Measurements from ENCODE around the gene HOATZ.

The HOATZ gene

DNA sequence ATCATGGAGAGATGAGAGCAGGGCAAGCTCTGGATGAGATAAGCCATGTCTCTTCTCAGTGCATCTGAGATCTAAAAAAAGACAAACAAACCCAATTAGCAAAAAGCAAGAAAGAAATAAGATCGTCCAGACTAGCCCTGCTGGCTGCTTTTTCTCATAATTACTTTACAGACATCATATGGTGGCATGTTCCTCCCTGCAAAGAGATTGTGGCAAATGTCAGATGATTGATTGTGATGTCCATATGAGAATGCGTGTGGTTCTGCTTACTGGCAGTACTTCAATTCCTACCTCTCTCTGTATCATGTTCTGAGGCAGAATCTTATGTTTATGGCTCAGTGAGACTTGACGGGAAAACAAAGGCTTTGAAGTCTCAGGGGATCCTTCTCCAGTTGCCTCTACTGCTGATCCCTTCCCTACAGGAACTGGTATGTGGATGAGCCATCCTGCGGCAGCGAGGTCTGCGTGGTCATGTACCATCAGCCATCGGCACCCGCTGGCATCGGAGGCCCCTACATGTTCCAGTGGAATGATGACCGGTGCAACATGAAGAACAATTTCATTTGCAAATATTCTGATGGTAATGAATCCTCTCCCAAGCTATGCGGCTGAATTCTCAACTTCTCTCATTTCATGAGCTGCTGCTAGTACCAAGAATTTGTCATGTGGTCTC lies 34.8 kb downstream of the HOATZ start:
- no peak for DNase-seq (ENCODE audit: low read depth, low spot score)

DNA sequence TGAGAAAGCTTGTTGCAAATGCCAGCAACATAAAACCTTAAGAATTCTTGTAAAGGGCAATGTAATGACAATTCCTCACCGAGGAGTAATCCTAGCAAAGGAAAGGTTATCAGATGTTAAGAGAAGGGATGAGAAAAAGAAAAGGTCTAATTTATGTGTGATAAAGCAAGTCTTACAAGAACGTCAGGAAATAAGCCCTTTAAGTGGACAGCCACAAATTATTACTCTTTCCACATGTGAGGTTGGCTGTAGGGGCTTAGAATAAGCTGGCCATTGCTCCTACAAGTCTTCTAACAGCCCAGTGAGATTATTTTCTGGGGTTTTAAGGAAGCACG lies 35.3 kb downstream of the HOATZ start:
- DNase-seq (ENCODE audit: low read depth, low spot score) = no peak

DNA sequence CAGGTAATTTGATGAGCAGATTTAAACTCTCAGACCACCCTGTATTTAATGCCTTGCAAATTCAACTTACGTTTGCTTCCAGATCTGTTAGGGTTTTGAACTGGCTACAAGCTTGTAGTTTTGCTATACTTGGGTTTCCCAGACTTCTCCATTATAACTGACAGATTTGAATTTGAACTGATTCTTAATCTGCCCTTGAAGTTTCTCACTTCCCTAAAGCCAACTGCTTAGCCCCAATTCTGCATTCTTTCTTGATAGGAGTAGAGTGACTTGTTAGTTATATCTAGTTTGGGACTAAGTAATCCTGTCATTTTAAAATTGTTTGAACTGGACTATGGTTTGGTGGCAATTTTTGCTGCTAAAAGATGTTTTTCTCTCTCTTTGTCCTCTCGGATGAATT lies 35.7 kb downstream of the HOATZ start:
- no peak for DNase-seq (ENCODE audit: low read depth, low spot score)

DNA sequence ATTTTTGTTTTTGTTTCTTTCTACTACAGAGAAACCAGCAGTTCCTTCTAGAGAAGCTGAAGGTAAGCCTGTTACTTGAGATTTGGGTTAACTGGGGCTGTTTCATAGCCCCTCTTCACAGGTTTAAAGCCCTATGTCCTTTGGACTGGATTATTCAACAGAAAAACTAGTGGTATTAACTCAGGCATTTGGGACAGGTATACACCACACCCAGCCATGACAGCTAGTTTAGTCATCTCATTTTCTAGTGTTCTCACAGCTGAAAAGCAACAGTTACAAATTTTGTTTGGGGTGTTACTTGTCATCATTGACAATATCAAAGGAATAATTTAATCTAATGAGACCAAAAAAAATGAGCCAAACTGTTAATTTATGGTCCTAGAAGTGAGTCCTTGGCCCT lies 40.0 kb downstream of the HOATZ start:
- no peak for DNase-seq (ENCODE audit: low read depth, low spot score)

DNA sequence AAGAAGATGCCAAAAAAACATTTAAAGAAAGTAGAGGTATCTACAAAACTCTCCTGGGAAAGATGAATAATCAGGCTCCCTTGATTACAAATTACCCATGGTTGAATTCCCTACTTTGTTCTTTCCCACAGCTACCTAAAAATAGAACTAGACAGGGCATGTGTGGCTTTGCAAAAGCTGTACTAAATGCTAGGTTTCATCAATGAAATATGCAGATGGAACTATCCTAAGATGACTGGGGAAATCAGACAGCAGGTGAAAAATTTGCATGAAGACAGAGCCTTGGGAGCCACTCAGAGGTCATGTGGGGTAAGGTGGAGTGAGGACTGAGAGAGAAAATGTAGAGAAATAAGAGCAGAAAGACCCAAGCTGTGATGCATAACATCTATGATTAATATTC lies 40.7 kb downstream of the HOATZ start:
- DNase-seq (ENCODE audit: low read depth, low spot score) = no peak

DNA sequence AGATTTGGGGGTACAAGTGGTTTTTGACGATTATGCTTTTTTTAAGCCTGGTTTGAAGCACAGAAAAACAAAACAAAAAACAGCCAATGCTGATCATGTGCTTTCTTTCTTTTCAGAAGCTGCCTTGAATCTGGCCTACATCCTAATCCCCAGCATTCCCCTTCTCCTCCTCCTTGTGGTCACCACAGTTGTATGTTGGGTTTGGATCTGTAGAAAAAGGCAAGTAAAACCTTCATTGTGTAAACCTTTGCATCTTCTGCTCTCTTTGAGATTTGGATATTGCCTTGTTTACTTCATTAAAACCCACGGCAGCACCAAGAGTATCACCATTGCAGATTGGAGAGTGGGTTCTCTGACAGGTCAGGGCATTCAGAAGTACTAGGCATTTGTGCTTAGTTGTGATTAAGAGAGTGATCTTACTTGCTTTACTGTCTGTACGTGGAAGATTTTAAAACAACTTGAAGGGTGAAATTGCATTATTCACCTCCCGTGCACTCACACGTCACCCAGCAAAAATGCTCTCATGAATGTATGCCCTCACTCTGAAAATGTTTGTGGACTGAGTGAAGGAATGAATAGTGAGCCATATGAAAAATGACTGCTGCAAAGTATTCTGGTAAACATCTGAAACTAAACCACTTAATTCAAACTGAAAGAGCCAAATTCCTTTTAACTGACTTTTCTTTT lies 43.0 kb downstream of the HOATZ start:
- no peak for DNase-seq (ENCODE audit: low read depth, low spot score)

DNA sequence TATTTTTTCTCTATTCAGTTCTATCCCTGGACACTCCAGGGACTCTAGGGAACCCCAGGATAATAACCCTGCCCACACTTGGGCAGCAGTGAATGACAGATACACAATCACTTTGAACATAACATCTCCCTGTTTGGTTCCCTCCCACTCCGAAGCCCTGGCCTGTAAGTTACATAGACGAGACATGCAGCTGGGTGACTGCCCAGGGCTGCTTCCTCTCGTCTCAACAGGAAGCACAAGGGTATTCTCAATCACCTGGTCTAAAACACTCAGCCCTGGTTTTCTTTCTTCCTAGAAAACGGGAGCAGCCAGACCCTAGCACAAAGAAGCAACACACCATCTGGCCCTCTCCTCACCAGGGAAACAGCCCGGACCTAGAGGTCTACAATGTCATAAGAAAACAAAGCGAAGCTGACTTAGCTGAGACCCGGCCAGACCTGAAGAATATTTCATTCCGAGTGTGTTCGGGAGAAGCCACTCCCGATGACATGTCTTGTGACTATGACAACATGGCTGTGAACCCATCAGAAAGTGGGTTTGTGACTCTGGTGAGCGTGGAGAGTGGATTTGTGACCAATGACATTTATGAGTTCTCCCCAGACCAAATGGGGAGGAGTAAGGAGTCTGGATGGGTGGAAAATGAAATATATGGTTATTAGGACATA lies 45.4 kb downstream of the HOATZ start:
- DNase-seq (ENCODE audit: low read depth, low spot score) = no peak

DNA sequence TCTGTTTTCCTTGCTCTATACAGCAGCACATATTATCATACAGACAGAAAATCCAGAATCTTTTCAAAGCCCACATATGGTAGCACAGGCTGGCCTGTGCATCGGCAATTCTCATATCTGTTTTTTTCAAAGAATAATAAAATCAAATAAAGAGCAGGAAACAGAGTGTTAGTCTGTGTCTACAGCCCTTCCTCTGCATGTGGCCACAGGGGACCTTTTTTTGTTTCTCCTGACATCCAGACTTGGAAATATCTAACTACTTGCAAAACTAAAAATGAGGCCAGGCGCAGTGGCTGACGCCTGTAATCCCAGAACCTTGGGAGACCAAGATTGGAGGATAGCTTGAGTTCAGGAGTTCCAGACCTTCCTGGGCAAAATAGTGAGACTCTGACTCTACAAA lies 46.2 kb downstream of the HOATZ start:
- DNase-seq (ENCODE audit: low read depth, low spot score) = no peak

DNA sequence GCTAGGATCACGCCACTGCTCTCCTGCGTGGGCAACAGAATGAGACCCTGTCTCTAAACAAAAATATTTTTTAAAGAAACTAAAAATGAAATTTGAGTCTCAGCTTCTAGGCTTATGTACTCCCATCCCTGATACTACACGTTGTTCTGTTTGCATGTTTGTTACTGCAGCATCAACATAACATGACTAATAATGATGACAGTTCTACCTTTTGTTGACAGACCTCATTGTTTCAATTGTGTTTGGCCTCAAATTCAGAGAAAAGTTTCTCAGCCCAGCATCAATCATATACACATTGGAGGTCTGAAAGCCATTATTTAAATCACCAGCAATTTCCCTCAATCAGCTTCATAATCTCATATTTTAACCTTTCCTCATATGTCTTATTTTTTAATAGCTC lies 46.7 kb downstream of the HOATZ start:
- DNase-seq (ENCODE audit: low read depth, low spot score) = no peak

DNA sequence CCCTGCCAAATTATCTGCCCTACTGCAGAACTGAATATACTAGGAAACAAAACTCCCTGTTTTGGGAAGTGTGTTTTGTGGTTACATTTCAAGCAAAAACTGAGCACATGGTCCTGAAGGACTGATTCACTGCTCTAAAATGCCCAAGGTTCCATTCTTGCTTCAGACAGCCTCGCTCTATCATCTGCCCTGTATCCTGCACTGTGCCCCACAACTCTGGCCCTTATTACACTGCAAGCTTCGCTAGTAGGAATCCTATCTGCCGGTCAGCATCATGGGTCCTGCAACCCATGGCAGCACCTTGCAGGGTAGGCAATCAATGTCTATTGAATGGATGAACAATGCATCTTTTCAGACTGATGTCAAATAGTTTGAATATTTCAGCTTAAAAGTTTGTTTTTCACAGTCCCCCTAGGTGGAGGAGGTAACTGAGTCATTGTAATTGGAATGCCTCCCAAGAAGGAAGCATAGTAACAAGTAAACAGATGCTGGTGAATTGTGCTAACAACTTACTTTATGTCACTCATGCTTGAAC lies 47.3 kb downstream of the HOATZ start:
- no peak for DNase-seq (ENCODE audit: low read depth, low spot score)

DNA sequence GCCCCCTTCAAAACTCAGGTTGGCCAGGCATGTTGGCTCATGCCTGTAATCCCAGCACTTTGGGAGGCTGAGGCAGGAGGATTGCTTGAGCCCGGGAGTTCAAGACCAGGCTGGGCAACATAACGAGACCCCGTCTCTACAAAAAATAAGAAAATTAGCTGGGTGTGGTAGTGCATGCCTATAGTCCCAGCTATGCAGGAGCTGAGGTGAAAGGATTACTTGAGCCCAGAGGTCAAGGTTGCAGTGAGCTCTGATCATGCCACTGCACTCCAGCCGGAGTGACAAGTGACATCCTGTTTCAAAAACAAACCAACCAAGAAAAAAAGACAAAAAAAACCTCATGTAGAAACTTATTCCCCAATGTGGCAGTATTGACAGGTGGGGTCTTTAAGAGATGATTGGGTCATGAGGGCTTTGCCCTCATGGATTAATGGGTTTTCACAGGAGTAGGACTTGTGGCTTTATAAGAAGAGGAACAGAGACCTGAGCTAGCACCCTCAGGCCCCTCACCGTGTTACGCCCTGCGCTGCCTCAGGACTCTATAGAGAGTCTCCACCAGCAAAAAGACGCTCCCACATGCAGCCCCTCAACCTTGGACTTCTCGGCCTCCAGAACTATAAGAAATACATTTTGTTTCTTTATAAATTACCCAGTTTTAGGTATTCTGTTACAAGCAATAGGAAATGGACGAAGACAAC lies 48.3 kb downstream of the HOATZ start:
- no peak for DNase-seq (ENCODE audit: low read depth, low spot score)

DNA sequence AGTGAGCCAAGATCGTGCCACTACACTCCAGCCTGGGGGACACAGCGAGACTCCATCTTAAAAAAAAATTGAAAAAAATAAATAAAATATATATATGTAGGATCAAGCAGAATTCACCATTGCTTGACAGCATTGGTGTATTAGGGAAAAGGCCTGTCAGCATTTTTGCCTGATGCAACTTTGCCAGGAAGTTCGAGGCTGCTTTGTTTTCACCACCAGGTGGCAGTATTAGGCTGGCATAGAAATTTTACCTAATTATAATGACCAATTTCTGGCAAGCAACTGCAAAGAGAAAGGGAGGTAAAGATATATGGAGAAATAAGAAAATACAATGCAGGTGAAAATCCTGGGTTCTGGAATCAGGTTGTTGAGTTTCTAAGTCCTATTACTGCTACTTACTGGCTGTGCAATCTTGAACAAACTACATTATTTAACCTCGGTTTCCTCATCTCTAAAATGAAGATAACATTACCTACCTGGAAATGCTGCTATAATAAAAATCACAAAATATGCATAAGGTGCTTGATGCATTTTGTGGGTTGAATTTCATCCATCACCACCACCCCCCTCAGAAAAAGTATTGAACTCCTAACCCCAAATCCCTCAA lies 50.6 kb downstream of the HOATZ start:
- no peak for DNase-seq (ENCODE audit: low read depth, low spot score)

DNA sequence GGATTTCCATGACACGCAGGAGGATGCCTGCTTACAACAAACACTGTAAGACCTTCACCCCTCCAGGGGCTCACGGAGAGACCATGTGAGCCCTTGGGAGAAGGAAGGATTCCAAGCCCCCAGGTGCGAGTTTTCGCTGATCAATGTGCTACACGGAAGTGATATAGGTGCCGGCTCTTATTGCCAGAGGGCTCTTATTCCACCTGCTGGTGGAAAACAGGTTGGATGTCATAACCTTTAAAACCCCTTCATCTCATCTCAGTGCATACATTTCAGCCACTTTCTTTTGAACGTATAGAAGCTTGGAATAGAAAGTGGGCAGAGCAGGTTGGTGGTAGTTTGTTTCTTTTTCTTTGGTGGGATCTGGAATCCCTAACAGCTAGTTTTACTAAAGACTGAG lies 51.7 kb downstream of the HOATZ start:
- no peak for DNase-seq (ENCODE audit: low read depth, low spot score)

DNA sequence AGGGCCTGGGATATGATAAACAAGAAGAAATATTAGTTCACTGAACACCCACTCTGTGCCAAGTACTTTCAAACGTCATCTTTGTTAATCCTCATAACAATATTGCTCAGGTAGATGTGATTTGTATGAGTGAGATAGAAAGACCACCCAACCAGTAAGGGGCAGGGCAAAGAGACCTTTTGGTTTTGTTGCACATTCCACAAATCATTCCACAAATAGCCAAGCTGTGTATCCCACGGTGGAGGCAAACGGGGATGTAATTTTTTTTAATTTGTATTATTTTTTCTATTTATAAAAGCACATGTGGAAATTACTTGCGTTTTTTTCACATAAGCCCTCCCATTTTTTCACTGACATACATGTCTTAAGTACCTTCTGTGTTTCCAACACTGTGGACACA lies 54.9 kb downstream of the HOATZ start:
- DNase-seq (ENCODE audit: low read depth, low spot score) = no peak

DNA sequence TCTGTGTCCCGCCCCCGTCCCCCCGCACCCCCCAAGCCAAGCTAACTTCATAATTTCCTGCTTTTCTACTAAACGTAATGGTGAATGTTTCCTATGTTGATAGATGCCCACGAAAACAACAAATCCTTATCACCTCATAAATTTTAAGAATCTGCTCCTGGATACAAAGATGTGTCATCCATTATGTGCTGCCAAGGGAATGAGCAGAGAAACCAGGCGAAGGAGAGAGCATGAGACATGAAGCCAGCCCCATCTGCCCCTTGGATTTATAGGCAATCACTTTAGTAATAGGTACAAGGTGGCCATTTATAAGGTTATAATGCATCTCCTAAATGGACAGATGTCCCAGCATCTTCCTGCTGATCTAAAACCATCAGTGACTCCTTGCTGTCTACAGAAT lies 56.2 kb downstream of the HOATZ start:
- DNase-seq (ENCODE audit: low read depth, low spot score) = no peak

DNA sequence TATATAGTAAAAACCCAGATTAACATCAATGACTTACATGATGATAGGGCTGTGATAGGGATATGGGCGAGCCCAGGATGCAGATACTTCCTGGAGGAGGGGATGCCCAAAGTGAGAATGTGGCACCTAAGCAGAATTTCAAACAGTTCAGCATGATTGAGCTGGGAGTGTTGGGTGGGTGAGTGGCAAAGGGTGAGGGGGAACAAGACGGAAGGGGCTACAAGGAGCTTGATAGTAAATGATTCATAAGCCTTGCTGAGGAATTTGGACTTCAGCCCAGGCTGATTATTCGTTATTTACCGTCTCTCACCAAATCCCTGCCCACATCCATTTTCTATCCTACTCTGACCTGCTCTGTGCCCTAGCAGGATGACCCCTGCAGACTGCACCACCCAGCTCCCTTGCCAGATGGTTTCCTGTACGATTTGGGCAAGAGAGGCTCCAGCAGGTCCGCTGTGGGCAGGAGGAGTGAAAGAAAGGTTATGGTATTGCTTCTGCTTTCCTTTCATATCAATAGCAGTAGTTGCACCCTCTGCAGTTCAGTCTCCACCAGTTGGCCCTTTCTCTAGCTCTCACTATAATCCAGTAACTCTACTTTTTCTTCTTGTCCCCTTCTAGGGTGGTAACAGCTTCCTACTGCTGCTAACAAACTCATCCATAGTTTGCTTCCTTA lies 57.4 kb downstream of the HOATZ start:
- no peak for DNase-seq (ENCODE audit: low read depth, low spot score)

DNA sequence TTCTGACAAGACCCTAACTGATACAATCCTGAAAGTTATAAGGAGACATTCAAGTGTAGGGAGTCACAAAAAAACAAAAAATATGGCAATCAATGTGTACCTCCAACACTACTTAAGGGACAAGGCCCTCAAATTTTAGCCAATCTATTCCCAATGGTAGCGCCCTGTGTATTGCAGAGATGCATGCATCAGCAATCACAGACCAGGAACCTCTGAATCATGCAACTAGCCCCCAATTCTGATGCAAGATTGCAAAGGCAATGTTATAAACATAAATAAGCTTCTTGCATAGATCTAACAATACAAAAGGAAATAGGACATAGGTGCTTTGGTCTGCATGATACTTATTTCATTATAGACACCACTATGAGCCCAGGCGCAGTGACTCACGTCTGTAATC lies 58.0 kb downstream of the HOATZ start:
- no peak for DNase-seq (ENCODE audit: low read depth, low spot score)

DNA sequence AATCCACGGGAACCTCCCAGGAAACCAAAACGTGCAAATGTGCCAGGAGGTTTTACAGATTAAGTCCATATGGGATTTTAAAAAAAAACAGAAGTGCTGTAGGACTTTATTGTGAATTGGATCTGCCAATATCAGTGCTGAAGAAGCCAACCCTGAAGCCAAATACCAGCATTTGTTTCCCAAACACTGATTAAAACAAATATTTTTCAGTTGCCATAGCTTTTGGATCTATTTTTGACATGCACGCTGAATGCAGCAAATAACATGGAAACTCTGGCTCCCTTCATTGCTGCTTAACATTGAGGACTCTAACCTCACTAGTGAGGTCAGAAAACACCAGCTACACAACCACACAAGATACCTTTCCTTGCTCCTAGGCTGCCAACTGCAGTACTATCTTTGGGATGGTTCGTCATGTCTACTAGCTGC lies 59.3 kb downstream of the HOATZ start:
- no peak for DNase-seq (ENCODE audit: low read depth, low spot score)

DNA sequence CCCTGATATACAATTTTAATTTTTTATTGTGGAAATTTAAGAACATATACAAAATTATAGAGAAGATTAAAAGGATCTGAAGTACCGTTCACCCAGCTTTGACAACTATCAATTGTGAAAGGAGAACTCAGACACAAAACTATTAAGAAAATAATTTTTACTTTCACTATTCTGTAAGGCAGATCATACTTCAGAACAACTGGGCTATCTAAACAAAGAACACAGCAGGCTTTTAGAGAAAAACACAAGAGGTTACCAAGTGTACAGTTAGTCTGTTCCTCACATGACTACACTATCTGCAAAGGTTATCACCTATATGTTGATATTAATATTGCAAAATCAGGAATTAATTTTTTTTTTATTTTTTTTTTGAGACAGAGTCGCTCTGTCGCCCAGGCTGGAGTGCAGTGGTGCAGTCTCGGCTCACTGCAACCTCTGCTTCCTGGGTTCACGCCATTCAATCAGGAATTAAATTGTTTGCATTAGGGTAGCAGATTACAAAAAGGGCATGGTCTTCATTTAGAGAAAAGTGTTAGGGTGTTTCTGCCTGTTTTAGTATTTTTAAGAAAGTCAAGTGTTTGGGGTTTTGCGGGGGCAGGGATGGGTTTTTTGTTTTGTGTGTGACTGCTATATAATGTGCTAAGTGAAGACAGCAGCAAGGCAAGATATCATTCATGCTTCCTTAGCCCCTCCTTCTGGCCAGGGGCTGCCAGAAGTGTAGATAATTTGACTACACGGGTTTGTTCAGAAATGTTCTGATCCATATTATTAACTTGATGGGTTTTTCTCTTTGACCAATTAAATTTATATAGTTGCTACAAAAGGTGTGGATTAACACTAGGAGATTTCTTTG lies 60.0 kb downstream of the HOATZ start:
- no peak for DNase-seq (ENCODE audit: low read depth, low spot score)

DNA sequence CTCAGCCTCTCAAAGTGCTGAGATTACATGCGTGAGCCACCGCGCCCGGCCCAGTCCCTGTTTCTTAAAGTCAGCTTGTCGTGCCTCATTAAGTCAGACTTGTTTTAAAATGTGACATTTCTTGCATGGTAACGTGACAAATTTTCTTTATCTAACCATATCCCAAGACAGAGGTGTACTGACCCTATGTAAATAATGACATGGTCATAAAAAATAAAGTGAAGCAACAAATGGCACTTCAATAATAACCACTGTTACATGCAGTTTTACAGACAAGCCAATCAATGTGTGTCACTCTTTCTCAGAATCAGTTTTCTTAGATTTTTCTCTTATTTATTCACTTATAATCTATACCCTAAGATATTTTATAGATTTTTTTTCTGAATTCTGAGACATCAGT lies 61.2 kb downstream of the HOATZ start:
- DNase-seq (ENCODE audit: low read depth, low spot score) = no peak

Data from smooth muscle cell of the brain vasculature (primary cell).